Measurements from ENCODE around the gene REXO5.

Gene REXO5

DNA sequence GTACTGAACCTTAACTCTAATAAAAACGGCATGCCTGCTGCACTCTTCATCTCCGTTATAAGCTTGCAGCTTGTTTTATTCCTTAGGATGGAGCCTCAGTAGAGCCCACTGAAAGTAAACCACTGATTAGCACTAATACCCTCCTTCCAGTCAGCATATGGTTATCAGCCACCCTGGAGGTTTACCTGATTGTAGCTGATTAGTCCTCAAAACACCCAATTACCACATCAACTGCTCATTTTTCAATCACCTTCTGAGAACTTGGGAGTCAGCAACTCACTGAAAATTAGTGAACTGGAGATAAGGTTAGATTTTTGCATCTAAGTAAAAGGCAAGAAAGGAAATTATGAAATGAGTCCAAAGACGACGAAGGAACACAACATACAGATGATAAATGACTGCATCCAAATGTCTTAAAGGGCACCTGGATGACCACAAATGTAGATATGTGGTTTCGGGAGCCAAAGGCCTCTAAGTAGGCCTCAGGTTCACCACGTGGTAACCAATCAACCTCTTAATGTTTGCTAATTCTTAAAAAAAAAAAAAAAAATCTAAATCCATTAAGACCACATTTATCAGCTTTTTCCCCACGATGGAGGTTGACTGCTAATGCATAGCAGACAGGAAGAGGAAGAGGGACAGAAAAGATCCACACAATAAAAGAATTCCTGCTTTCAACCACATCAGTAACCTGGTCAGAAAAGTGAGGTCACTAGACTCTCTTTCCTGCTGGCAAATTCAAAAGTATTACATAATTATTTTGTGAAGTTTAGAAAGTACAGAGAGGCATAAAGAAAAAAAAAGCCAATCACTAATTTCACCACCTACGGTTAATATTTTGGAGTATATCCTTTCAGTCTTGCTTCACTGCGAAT lies 65.9 kb downstream of the REXO5 start:
- no peak for DNase-seq (ENCODE audit: low read depth)

DNA sequence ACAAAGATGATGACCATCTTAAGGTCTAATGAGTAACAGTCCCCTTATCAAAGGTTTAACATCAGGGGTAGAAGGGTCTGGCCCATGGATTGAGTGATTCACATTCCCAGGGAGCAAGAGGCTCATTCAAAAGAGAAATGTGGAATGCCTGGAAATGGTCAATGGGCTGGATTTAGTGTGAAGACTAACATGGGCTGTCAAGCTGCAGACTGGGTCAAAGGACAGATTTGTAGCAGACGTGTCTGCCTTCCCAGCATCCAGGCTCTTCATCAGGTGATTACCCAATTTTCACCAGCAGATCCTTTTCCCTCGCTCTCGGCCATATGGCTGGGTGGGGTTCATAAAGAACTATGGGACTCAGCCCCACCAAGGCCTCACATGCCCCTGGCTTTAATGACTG lies 67.0 kb downstream of the REXO5 start:
- no peak for DNase-seq (ENCODE audit: low read depth)

DNA sequence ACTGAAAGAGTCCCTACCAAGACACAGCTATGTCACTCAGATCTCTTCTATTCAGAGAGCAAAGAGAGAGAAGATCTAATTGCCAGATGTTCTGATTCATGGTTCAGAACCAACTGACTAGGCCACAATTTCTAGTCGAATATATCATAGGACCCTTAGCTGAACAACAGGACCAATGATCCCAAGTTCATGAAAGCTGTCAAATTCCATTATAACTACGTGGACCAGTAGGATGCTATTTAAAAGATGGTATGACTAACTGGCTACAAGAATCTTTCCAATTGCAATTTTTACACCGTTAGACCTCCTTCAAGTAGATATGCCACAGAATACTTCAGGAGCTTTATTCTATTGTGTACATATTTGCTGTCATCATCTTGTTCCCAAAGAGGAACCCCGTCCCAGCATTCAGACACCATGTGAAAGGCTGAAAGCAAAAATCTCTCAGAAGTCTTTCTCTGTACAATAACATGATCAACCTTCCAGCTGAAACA lies 67.8 kb downstream of the REXO5 start:
- no peak for DNase-seq (ENCODE audit: low read depth)

DNA sequence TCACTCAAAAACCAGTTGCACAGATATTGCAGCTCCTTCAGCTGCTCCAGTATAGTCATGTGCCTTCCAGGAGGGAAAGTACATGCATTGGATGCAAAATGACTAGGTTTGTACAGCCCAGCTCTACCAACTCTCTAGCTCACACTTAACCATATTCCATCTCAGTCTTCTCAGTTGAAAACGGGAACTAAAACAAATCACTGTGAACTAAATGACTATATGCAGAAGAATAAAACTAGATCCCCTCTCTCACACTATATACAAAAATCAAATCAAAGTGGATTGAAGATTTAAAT lies 69.0 kb downstream of the REXO5 start:
- DNase-seq (ENCODE audit: low read depth), result no peak

DNA sequence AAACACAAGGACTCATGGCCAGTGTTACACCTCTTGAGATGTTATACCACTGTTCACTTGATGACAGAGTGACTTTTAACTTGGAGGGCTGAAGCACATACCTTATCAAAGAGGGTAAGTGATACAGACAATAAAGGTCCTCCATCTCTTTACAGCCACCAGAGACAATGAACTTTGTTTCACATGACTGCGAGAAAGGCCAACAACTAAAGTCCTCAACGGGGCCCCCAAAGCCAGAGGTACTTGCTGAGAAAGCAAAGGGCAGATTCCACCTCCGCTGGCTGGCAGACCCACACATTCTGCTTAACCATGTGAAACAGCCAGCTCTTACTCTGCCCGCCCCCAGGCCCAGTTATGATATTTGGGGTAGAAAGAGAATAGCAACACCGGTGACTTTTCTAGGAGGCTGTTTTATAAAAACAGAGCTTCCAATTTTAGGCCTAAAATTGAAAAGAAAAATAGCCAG lies 72.4 kb downstream of the REXO5 start:
- no peak for DNase-seq (ENCODE audit: low read depth)

DNA sequence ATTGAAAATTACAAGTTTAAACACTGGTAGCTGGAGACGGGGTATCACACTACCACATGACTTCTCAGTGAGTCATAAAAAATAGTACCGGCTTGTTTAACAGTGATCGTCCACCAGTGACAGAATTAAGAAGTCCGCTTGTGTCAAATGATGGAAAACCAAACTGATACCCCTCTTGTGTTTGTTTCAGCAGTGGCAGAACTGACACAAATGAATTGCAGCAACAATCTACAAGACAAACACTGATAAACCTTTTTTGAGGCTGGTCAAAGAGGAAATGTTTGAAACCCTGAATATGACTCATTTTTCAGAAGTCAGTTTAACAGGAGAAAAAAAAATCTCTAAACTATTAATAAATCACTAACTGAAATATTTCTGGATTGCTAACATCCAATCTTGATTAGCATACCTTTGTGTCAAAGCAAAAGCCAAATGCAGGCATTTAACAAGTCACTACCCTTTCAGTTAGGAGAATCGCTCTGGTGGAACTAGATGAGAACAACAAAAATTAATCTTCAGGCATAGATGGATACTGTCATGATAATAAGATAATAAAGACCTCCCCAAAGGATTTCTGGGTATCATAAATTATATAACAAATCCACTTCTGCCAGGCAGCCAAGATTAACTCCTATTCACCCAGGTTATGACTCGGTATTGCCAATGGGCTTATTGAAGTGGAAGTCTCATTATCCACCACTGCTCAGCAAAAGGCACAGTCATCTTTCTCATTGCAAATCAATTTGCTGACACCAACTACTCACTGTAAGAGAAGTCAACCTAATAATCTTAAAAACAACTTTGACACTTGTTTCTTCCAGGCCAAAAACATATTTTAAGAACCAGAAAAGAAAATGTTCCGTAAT lies 73.1 kb downstream of the REXO5 start:
- DNase-seq (ENCODE audit: low read depth), result no peak

DNA sequence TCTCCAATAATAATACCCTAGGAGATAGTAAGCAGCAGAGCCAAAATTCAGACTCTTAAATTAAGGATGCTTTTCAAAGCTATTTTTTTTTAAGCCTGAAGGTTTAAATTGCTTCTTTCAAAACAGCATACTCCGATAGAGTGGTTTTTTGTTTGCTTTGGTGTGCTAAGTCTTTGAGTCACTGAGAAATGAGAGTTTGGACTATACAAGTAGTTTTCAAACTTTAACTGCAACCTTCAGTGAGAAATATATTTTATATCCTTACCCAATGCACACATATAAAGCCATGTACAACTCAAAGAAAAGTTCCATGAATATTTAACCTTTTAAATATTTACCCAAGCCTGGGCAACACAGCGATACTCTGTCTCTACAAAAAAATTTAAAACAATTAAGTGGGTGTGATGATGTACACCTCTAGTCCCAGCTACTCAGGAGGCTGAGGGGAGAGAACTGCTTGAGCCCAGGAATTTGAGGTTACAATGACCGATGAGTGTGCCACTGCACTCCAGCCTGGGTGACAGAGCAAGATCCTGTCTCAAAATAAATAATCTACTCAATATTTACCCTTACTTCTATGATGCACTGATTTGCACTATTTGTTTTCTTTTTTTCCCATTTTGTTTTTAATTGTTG lies 74.7 kb downstream of the REXO5 start:
- no peak for DNase-seq (ENCODE audit: low read depth)

DNA sequence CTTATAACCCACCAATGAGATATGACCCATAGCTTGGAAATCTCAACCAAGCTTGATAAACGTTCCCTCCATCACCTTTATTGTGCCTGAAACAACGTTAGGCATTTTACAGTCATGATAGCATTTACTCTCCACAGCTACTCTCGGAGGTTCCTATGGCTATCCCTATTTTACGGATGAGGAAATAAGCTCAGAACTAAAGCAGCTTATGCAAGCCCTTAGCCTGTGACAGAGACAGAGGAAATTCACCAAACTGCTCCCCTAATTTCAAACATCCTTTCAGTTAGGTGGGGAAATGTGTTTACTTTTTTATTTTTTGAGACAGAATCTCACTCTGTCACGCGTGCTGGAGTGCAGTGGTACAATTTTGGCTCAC lies 75.2 kb downstream of the REXO5 start:
- DNase-seq (ENCODE audit: low read depth), result no peak

DNA sequence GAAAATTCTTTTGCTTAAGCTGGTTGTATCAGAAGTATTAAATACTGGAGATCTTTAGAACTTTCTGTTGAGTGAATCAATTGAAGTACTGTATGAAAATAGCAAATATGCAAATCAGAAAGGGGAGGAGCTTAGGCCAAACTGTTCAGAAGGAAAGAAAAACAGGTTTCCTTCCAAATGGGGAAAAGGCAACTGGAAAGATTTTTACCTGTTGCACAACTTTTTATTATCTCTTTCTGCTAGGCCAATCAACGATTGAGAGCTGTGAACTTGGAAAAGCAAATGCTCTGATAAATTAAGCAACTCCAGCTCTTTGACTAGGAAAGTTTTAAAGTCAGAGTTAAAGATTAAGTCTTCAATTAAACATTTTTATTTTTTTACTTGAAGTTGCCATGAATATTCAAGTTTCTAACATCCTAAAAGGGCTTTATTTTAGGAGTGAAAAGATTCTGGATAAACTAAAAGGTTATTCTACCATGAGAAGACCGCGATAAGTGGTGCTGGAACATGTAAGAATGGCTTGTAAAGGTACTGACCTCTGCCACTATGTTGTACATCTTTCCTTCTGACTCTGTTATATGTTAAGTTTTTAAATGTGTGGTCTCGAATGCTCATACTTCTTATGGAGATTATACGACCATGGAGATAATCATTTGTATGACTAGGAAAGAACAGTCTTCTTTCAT lies 77.4 kb downstream of the REXO5 start:
- DNase-seq (ENCODE audit: low read depth), result no peak

DNA sequence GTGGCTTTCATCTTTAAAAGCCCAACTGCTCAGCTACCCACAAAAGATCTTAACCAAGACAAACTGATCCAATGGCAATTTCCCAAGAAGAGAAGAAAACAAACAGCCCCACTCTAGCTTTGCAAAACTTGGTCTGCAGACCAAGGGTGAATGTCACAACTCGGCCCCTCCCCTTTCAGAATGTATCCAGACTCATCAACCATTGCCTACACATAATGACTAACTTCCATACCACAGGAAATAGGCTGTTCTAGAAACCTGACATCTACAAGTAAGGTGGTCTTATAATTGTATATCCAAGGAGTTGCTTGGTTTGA lies 77.9 kb downstream of the REXO5 start:
- DNase-seq (ENCODE audit: low read depth), result no peak

DNA sequence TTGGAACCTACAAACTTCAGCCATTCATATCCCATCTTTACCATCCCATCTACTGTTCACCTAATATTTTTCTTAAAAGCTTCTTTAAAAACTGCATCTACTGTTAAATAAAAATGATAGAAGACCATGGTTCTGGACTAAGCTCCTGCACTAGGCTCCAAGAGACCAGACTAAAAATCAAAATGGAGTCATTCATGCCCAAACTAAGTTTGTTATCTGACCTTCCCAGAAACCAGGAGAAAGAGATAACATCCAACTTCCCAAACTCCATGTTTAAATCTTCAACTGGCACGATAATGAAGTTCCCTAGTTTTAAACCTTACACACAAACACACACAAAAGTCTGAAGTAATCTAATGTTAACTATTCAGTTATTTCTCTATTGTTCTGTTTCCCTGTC lies 80.0 kb downstream of the REXO5 start:
- DNase-seq (ENCODE audit: low read depth), result no peak

DNA sequence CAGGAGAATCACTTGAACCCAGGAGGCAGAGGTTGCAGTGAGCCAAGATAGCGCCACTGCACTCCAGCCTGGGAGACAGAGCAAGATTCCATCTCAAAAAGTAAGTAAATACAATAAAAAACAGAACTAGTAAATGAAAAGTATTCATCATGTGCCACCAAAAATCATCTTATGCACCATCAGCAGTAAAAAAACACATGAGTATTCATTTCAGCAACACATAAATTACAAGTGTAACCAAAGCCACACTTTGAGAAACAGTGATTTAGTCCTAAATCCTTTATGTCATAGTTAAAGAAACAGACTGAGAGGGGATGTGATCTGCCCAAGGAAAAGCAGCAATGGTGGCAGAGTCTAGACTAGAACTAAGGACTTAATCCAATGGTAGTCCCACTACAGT lies 80.9 kb downstream of the REXO5 start:
- no peak for DNase-seq (ENCODE audit: low read depth)

DNA sequence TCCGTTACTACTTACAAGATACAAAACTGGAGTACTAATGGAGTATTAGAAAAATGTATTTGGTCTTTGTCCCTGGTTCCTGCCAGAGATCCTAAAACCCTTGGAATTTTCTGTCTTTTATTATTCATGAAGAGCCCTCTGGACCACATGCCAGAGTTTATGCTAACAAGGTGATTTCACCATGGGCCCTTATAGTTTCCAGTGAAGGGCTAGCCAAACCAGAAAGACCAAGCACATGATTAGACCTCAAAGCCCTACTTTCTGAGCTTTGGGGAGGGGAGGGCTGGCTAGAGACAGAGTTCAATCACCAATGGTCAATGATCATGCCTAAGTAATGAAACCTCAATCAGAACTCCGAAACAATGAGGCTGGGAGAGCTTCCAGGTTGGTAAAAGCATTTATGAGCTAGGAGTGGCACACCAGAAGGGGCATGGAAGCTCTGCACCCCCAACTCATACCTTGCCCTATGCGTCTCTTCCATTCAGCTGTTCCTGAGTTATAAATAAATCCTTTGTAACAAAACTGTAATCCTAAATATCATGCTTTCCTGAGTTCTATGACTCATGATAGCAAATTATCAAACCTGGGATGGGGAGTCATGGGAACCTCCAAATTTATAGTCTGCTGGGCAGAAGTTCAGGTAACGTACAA lies 83.4 kb downstream of the REXO5 start:
- DNase-seq (ENCODE audit: low read depth), result no peak

DNA sequence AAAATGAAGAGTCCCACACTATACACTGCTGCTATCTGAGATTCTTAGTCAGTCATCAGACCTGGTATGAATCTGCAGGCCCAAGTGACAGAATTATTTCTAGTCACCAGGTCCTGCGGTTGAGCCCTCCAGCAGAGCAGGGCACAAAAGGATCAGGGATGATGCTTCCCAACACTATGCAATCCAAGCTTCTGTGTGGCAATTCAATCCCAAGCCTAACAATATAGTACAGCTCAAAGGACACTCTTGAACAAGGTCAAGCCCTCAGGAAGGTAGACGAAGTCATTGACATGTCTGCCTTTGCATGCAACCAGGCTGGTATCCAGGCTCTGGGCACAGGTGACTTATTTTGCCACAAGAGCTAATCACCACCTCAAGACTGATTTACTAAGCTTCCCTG lies 88.1 kb downstream of the REXO5 start:
- DNase-seq (ENCODE audit: low read depth), result no peak

DNA sequence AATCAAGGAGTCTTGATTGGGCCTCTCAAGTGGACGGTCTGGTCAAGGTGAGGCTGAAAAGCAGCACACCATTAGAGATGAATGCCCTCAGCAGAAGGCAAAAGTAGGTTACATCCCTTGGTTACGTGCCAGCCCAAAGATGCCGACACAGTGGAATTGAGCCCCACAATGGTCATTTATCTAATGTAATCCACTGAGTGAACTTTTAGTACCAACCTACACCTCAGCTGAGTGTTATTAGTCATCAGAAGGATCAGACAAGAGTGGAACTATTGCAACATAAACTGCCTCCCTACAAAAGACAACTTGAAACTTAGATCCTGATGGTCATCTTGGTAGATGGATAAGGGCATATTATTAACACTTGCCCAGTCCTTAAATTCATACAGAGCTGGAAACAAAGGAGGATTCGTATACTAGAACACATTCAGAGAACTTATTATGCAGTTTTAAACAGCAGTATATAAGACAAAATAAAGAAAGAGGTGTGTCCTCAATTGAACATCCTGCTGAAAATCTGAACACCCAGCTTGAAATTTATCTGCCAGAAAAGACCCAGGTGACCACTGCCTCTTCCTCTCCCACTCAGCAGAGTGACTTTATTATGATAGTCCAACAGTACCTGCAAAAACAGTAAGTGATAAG lies 91.0 kb downstream of the REXO5 start:
- DNase-seq (ENCODE audit: low read depth), result no peak

DNA sequence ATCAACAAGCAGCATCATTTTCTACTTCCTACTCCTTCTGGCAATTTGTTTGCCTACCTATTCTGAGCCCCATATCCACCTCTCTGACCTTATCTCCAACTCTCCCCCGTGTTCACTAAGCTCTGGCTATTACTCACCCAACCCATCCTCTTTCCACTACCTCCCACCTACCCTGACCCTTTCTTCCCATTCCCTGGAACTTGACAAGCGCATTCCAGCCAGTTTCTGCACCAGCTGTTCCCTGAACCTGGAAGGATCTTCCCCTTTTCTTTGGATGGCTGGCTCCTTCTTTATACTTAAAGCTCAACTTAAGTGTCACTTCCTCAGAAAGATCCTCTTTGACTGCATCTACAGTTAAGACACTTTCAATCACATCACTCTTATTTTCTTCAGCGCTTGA lies 91.6 kb downstream of the REXO5 start:
- no peak for DNase-seq (ENCODE audit: low read depth)

DNA sequence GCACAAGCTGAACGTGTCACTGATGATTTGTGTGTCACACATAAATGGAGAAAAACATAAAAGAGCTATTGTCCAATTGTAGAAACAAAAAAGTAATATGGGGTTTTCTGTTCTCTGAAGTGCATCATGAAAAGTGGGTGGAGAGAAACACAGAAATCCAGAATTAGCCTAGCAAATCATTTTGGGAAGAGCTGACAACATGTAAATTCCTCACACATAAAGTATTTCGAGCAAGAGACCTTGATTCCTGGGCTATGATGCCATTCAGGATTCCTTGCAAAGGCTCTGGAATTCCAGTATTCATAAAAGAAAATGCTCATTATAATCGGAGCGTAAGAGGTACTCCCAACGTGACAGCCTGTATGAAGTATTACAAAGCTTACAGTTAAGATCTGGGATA lies 92.7 kb downstream of the REXO5 start:
- DNase-seq (ENCODE audit: low read depth), result no peak
